HCT116 (cell line): Measurements from ENCODE around the gene TMEM165. TPM values are rescaled to one million over a fixed set of nuclear protein-coding genes. Genes with fewer than 3 reads are reported as not detected.

Experiments
- ATAC-seq: fragments of 200-7000 bp; cut with Tn5 transposase; 2 replicates; pipeline ENCODE4 v1.9.1; 2020; ENCODE audit warnings: mild to moderate bottlenecking, moderate library complexity
- BruUV-seq: library from RNA; stranded (reverse); fragments of 400-500 nt; replicated peaks from 2 replicates; lab custom pipeline; 2021; lab: Mats Ljungman, UMichigan
- CTCF ChIA-PET: fragments of 300-600 bp; sonication (Branson Sonifier 250); formaldehyde crosslinking; loops from one replicate; lab custom pipeline; 2021; ENCODE audit warnings: antibody characterized with exemption; lab: Charles Lee
- POLR2A ChIA-PET: fragments of 300-600, 350-600 bp; sonication (Branson Sonifier 250); formaldehyde crosslinking; loops from one replicate; lab custom pipeline; 2021; ENCODE audit warnings: antibody characterized with exemption; lab: Charles Lee
- RAD21 ChIA-PET, 2 experiments: fragments of 300-600 bp; sonication (Branson Sonifier 250); formaldehyde crosslinking; loops; one replicate each; lab custom pipeline; 2023; ENCODE audit warnings: low total read pairs in 2 of 2; ENCODE audit not compliant: uncharacterized antibody in 2 of 2, unreplicated experiment in 2 of 2, low non-redundant PET in 1 of 2; lab: Charles Lee
- DNase-seq: peaks from one replicate; pipeline ENCODE4 v3.0.0-alpha.2; 2010; ENCODE audit warnings: low read depth, low spot score
- H2AFZ ChIP-seq: fragments of 200-600 bp; shearing (Covaris generic), sonication (generic); 2 replicates; pipeline ENCODE4 v1.6.1; 2017; ENCODE audit warnings: low read depth, mixed run types, mixed read lengths, antibody characterized with exemption, low read length; ENCODE audit not compliant: poor library complexity, severe bottlenecking
- H3K27ac ChIP-seq: 2 replicates; pipeline ENCODE4 v1.5.1; 2012; ENCODE audit warnings: low read depth, low read length
- H3K27me3 ChIP-seq: fragments of 200-600 bp; sonication (generic); 2 replicates; pipeline ENCODE4 v1.6.1; 2016; ENCODE audit warnings: mixed run types, low read length, mixed read lengths; ENCODE audit not compliant: insufficient read depth
- H3K36me3 ChIP-seq, 2 experiments: fragments of 200-500 bp in 1 of 2; fragments of 200-600 bp in 1 of 2; sonication (Bioruptor generic) in 1 of 2; sonication (generic) in 1 of 2; 2 replicates each; pipeline versions ENCODE4 v1.5.1 to v1.6.1; 2014 to 2016; ENCODE audit warnings: low read length in 2 of 2, inconsistent platforms in 1 of 2, mixed read lengths in 1 of 2, mixed run types in 1 of 2; ENCODE audit not compliant: insufficient read depth in 2 of 2, control insufficient read depth in 1 of 2
- H3K4me1 ChIP-seq, 2 experiments: fragments of 200-600 bp in 1 of 2; sonication (generic) in 1 of 2; 2 replicates each; pipeline versions ENCODE4 v1.5.1 to v1.6.1; 2012 to 2017; ENCODE audit warnings: low read length in 2 of 2, inconsistent platforms in 1 of 2, mild to moderate bottlenecking in 1 of 2, mixed read lengths in 1 of 2, mixed run types in 1 of 2, moderate library complexity in 1 of 2; ENCODE audit not compliant: insufficient read depth in 2 of 2, control insufficient read depth in 1 of 2
- H3K4me2 ChIP-seq: fragments of 200-600 bp; sonication (generic); 2 replicates; pipeline ENCODE4 v1.6.1; 2017; ENCODE audit warnings: mixed run types, low read length, mixed read lengths
- H3K4me3 ChIP-seq, 2 experiments: fragments of 200-600 bp in 1 of 2; sonication (generic) in 1 of 2; replicated peaks in 1 of 2; 2 replicates each; pipeline ENCODE4 v1.5.1; 2011 to 2016; ENCODE audit warnings: low read length in 2 of 2, control low read depth in 1 of 2, low read depth in 1 of 2, mild to moderate bottlenecking in 1 of 2, mixed read lengths in 1 of 2, mixed run types in 1 of 2
- H3K79me2 ChIP-seq: fragments of 200-600 bp; sonication (generic); 2 replicates; pipeline ENCODE4 v1.6.1; 2017; ENCODE audit warnings: mild to moderate bottlenecking, mixed run types, low read length, moderate library complexity, mixed read lengths; ENCODE audit not compliant: insufficient read depth
- H3K9ac ChIP-seq: fragments of 200-600 bp; sonication (generic); 2 replicates; pipeline ENCODE4 v1.6.1; 2016; ENCODE audit warnings: low read length, mixed read lengths
- H3K9me2 ChIP-seq: fragments of 200-600 bp; sonication (generic), shearing (Covaris generic); 2 replicates; pipeline ENCODE4 v1.6.1; 2017; ENCODE audit warnings: mixed run types, mild to moderate bottlenecking, moderate library complexity; ENCODE audit not compliant: insufficient read depth
- H3K9me3 ChIP-seq, 2 experiments: fragments of 200-500 bp in 1 of 2; fragments of 200-600 bp in 1 of 2; sonication (Bioruptor generic) in 1 of 2; sonication (generic) in 1 of 2; 2 replicates each; pipeline ENCODE4 v1.6.1; 2014 to 2017; ENCODE audit warnings: low read length in 2 of 2, mixed read lengths in 2 of 2, inconsistent platforms in 1 of 2, low read depth in 1 of 2, mild to moderate bottlenecking in 1 of 2, mixed run types in 1 of 2, moderate library complexity in 1 of 2; ENCODE audit not compliant: control insufficient read depth in 1 of 2, insufficient read depth in 1 of 2
- H4K20me1 ChIP-seq: fragments of 200-600 bp; sonication (generic), shearing (Covaris generic); 2 replicates; pipeline ENCODE4 v1.6.1; 2017; ENCODE audit warnings: mixed run types, mild to moderate bottlenecking, moderate library complexity; ENCODE audit not compliant: insufficient read depth
- CBX3 ChIP-seq: IDR thresholded peaks from 2 replicates; pipeline ENCODE4 v1.6.1; 2012; ENCODE audit warnings: low read depth
- CEBPB ChIP-seq: IDR thresholded peaks from 2 replicates; pipeline ENCODE4 v1.6.1; 2012; ENCODE audit warnings: low read depth
- CTCF ChIP-seq, 3 experiments: fragments of 200-600 bp in 1 of 3; sonication (generic) in 1 of 3; IDR thresholded peaks in 2 of 3; conservative IDR thresholded peaks in 1 of 3; 2 replicates each; pipeline ENCODE4 v1.5.1; 2012 to 2017; ENCODE audit warnings: low read depth in 2 of 3, low read length in 2 of 3, antibody characterized with exemption in 1 of 3, borderline replicate concordance in 1 of 3, control low read depth in 1 of 3, mild to moderate bottlenecking in 1 of 3, mixed read lengths in 1 of 3, mixed run types in 1 of 3, moderate library complexity in 1 of 3; ENCODE audit not compliant: insufficient read depth in 1 of 3
- EGR1 ChIP-seq: IDR thresholded peaks from 2 replicates; pipeline ENCODE4 v1.6.1; 2012; ENCODE audit warnings: low read depth
- ELF1 ChIP-seq: IDR thresholded peaks from 2 replicates; pipeline ENCODE4 v1.6.1; 2012; ENCODE audit warnings: low read depth, borderline replicate concordance
- EZH2 ChIP-seq: fragments of 200-600 bp; sonication (generic); IDR thresholded peaks from 2 replicates; pipeline ENCODE4 v1.6.1; 2017; ENCODE audit warnings: antibody characterized with exemption, mixed run types
- EZH2phosphoT487 ChIP-seq: fragments of 200-600 bp; IDR thresholded peaks from 2 replicates; pipeline ENCODE4 v1.6.1; 2018; ENCODE audit warnings: antibody characterized with exemption, borderline replicate concordance
- FOSL1 ChIP-seq: IDR thresholded peaks from 2 replicates; pipeline ENCODE4 v1.6.1; 2012; ENCODE audit warnings: low read depth
- JUND ChIP-seq: IDR thresholded peaks from 2 replicates; pipeline ENCODE4 v1.6.1; 2012
- MAX ChIP-seq: IDR thresholded peaks from 2 replicates; pipeline ENCODE4 v1.6.1; 2012
- POLR2A ChIP-seq: IDR thresholded peaks from 2 replicates; pipeline ENCODE4 v1.7.0; 2011; ENCODE audit warnings: borderline replicate concordance; ENCODE audit not compliant: insufficient read depth, insufficient read length; ENCODE audit errors: extremely low read depth
- POLR2AphosphoS5 ChIP-seq: IDR thresholded peaks from 2 replicates; pipeline ENCODE4 v1.6.1; 2011; ENCODE audit warnings: mild to moderate bottlenecking, low read depth, low read length, moderate library complexity
- RAD21 ChIP-seq: IDR thresholded peaks from 2 replicates; pipeline ENCODE4 v1.6.1; 2012; ENCODE audit warnings: low read depth, mild to moderate bottlenecking
- REST ChIP-seq: IDR thresholded peaks from 2 replicates; pipeline ENCODE4 v1.6.1; 2012; ENCODE audit warnings: low read depth
- SIN3A ChIP-seq: IDR thresholded peaks from 2 replicates; pipeline ENCODE4 v1.6.1; 2012; ENCODE audit warnings: low read depth
- SP1 ChIP-seq: IDR thresholded peaks from 2 replicates; pipeline ENCODE4 v1.6.1; 2012; ENCODE audit warnings: low read depth
- TCF7L2 ChIP-seq: IDR thresholded peaks from 2 replicates; pipeline ENCODE4 v1.7.0; 2011; ENCODE audit warnings: borderline replicate concordance, inconsistent platforms; ENCODE audit not compliant: insufficient read depth, insufficient read length; ENCODE audit errors: extremely low read depth
- YY1 ChIP-seq: IDR thresholded peaks from 2 replicates; pipeline ENCODE4 v1.6.1; 2011; ENCODE audit warnings: low read length, low read depth, moderate library complexity, mild to moderate bottlenecking; ENCODE audit not compliant: insufficient replicate concordance; ENCODE audit errors: extremely low read depth
- ZBTB33 ChIP-seq: IDR thresholded peaks from 2 replicates; pipeline ENCODE4 v1.6.1; 2011; ENCODE audit warnings: mild to moderate bottlenecking, low read length, moderate library complexity; ENCODE audit not compliant: insufficient replicate concordance; ENCODE audit errors: extremely low read depth
- ZFX ChIP-seq: fragments of 450-650 bp; IDR thresholded peaks from 2 replicates; pipeline ENCODE4 v1.6.1; 2017
- ZNF274 ChIP-seq: fragments of 200-500 bp; sonication (Bioruptor generic); IDR thresholded peaks from 2 replicates; pipeline ENCODE4 v1.6.1; 2014; ENCODE audit warnings: mild to moderate bottlenecking, low read depth, low read length, inconsistent platforms
- intact Hi-C: fragments of 100-400 bp; cut with micrococcal nuclease; formaldehyde crosslinking; loops from 2 replicates; pipeline ENCODE4 v1.10.0; 2022
- total RNA-seq: library from RNA; stranded (reverse); gene quantifications from one replicate; pipeline ENCODE4 v1.2.1, GENCODE V29; 2021; ENCODE audit not compliant: unreplicated experiment

The TMEM165 gene
- total RNA-seq, 1 experiment from 2014 or later: 60.7 TPM

GRCh38 chr4:55458164-55458563, 62.4 kb downstream of the TMEM165 start:
- Histone ChIP-seq H4K20me1 (peaks cover 4% of the 10 kb centered on the region; the same call in 1 of the 2 replicates), H3K9me2 (no peaks in the 10 kb centered on the region), H3K4me3 (no peak overlapping the region; a peak in 1 of 4 replicates), H3K27ac (peak overlapping the region; percentile 7; the same call in 1 of the 2 replicates), H2AFZ (no peak overlapping the region), H3K79me2 (no peaks in the 10 kb centered on the region), H3K4me1 (peaks cover 4 to 22% of the 10 kb centered on the region in 2 experiments; a peak in 3 of 4 replicates), H3K36me3 (peaks cover 2 to 3% of the 10 kb centered on the region in 2 experiments; a peak in 1 of 4 replicates), H3K9ac (peak overlapping the region; percentile 15; the same call in 1 of the 2 replicates), H3K27me3 (no peaks in the 10 kb centered on the region), H3K9me3 (no peaks in the 10 kb centered on the region), H3K4me2 (peak overlapping the region; percentile 45)
- ATAC-seq (peak; percentile 84), DNase-seq (no peak)
- ChIA-PET POLR2A (no interaction called here), CTCF (no interaction called here), RAD21 (no interaction called here)
- intact Hi-C loops: loop anchor here (5.0 kb wide), 1 partner anchor 89 kb away; the partner anchor contains the start of gene CLOCK
- BruUV-seq: no TSS peak
- TF ChIP-seq ELF1 (no peak), TCF7L2 (no peak), MAX (peak; percentile 18; the same call in 1 of the 2 replicates), POLR2A (no peak), SP1 (no peak), JUND (peak; percentile 31; the same call in 1 of the 2 replicates), EZH2 (no peak), POLR2AphosphoS5 (no peak), YY1 (no peak), SIN3A (no peak), RAD21 (no peak), ZNF274 (no peak), EGR1 (no peak), FOSL1 (peak; percentile 50), CTCF (IDR thresholded peaks at IDR 0.05 in 2 of 3, conservative IDR thresholded peaks at IDR 0.05 in 1 of 3; ENCODE audit: borderline replicate concordance in 1 of 3, insufficient read depth in 1 of 3, low read depth in 2 of 3, low read length in 2 of 3) (no peak), CEBPB (no peak), ZBTB33 (no peak), ZFX (no peak), CBX3 (no peak), EZH2phosphoT487 (no peak), REST (no peak)
